PC-9 (cell line): ENCODE data around the gene DPP4.

Experiments
- CTCF ChIP-seq: fragments of 200-600 bp; sonication (generic); conservative IDR thresholded peaks from 2 replicates; pipeline ENCODE4 v1.6.1; 2017; ENCODE audit warnings: mixed run types, antibody characterized with exemption, mild to moderate bottlenecking, moderate library complexity
- EZH2 ChIP-seq: fragments of 200-600 bp; sonication (generic); IDR thresholded peaks from 2 replicates; pipeline ENCODE4 v1.8.0; 2017; ENCODE audit warnings: antibody characterized with exemption, low read depth

GRCh38 chr2:162063281-162063680 lies 10.7 kb downstream of the DPP4 start:
- TF ChIP-seq CTCF (no peak), EZH2 (no peak)
